Activated CD4-positive, alpha-beta T cell treated with anti-CD3 and anti-CD28 coated beads, Interleukin-2, amount 50 U/mL, for 48 hours (primary cell): Measurements from ENCODE around the gene SCAPER.
"Not testable (repeated sequence)": the region's sequence is repeated elsewhere in the genome, so short reads cannot be mapped to it uniquely, and the experiment has no call there.

Source experiments
- DNase-seq, 2 experiments: peaks; one replicate each; pipeline ENCODE4 v3.0.0-alpha.2; 2020

Gene SCAPER

GRCh38 chr15:76904461-76905012, 603 bp downstream of the SCAPER start:
- peak; percentile 13 to 26 for DNase-seq

GRCh38 chr15:76903251-76903681, 1.9 kb downstream of the SCAPER start:
- DNase-seq: no peak

- no peak for DNase-seq
Measured at GRCh38 chr15:76901965-76902364, 3.2 kb downstream of the SCAPER start.

- DNase-seq: not testable (repeated sequence)
Measured at GRCh38 chr15:76899931-76900310, 5.2 kb downstream of the SCAPER start.

GRCh38 chr15:76899176-76899930, 5.8 kb downstream of the SCAPER start:
- DNase-seq: not testable (repeated sequence)

- no peak for DNase-seq
Measured at GRCh38 chr15:76898102-76898501, 7.0 kb downstream of the SCAPER start.

- no peak for DNase-seq
Measured at GRCh38 chr15:76894174-76894573, 11.0 kb downstream of the SCAPER start.

- DNase-seq: not testable (repeated sequence)
Measured at GRCh38 chr15:76892836-76893235, 12.3 kb downstream of the SCAPER start.

GRCh38 chr15:76887280-76888141, 17.6 kb downstream of the SCAPER start:
- not testable (repeated sequence) for DNase-seq

GRCh38 chr15:76885212-76885611, 19.9 kb downstream of the SCAPER start:
- DNase-seq: no peak

GRCh38 chr15:76875911-76876310, 29.2 kb downstream of the SCAPER start:
- no peak for DNase-seq

GRCh38 chr15:76873066-76873465, 32.1 kb downstream of the SCAPER start:
- not testable (repeated sequence) for DNase-seq

- DNase-seq: no peak
Measured at GRCh38 chr15:76871930-76872329, 33.2 kb downstream of the SCAPER start.

GRCh38 chr15:76868740-76869139, 36.4 kb downstream of the SCAPER start:
- DNase-seq: no peak

- no peak for DNase-seq
Measured at GRCh38 chr15:76866716-76867321, 38.3 kb downstream of the SCAPER start.

GRCh38 chr15:76866008-76866407, 39.1 kb downstream of the SCAPER start:
- DNase-seq: no peak

GRCh38 chr15:76865548-76865991, 39.6 kb downstream of the SCAPER start:
- DNase-seq: no peak

- DNase-seq: no peak
Measured at GRCh38 chr15:76864586-76864985, 40.6 kb downstream of the SCAPER start.

GRCh38 chr15:76863693-76864092, 41.4 kb downstream of the SCAPER start:
- DNase-seq: no peak

GRCh38 chr15:76863123-76863522, 42.0 kb downstream of the SCAPER start:
- DNase-seq: no peak

GRCh38 chr15:76861815-76862397, 43.2 kb downstream of the SCAPER start:
- no peak for DNase-seq

- DNase-seq: no peak
Measured at GRCh38 chr15:76860201-76860600, 44.9 kb downstream of the SCAPER start.

- not testable (repeated sequence) for DNase-seq
Measured at GRCh38 chr15:76850367-76850766, 54.8 kb downstream of the SCAPER start.
